Measurements from ENCODE around the gene VPREB3. TPM values are rescaled to one million over a fixed set of nuclear protein-coding genes. Genes with fewer than 3 reads are reported as not detected.

Gene VPREB3
- total and polyA plus RNA-seq, 2 of the 8 experiments (the other 6 are each of a cell fraction or from before 2014, with no cell fraction given): 0.52 to 4.6 TPM

GRCh38 chr22:23749841-23750301, 4.4 kb downstream of the VPREB3 start (continued):
- TF ChIP-seq, protein P1, sequence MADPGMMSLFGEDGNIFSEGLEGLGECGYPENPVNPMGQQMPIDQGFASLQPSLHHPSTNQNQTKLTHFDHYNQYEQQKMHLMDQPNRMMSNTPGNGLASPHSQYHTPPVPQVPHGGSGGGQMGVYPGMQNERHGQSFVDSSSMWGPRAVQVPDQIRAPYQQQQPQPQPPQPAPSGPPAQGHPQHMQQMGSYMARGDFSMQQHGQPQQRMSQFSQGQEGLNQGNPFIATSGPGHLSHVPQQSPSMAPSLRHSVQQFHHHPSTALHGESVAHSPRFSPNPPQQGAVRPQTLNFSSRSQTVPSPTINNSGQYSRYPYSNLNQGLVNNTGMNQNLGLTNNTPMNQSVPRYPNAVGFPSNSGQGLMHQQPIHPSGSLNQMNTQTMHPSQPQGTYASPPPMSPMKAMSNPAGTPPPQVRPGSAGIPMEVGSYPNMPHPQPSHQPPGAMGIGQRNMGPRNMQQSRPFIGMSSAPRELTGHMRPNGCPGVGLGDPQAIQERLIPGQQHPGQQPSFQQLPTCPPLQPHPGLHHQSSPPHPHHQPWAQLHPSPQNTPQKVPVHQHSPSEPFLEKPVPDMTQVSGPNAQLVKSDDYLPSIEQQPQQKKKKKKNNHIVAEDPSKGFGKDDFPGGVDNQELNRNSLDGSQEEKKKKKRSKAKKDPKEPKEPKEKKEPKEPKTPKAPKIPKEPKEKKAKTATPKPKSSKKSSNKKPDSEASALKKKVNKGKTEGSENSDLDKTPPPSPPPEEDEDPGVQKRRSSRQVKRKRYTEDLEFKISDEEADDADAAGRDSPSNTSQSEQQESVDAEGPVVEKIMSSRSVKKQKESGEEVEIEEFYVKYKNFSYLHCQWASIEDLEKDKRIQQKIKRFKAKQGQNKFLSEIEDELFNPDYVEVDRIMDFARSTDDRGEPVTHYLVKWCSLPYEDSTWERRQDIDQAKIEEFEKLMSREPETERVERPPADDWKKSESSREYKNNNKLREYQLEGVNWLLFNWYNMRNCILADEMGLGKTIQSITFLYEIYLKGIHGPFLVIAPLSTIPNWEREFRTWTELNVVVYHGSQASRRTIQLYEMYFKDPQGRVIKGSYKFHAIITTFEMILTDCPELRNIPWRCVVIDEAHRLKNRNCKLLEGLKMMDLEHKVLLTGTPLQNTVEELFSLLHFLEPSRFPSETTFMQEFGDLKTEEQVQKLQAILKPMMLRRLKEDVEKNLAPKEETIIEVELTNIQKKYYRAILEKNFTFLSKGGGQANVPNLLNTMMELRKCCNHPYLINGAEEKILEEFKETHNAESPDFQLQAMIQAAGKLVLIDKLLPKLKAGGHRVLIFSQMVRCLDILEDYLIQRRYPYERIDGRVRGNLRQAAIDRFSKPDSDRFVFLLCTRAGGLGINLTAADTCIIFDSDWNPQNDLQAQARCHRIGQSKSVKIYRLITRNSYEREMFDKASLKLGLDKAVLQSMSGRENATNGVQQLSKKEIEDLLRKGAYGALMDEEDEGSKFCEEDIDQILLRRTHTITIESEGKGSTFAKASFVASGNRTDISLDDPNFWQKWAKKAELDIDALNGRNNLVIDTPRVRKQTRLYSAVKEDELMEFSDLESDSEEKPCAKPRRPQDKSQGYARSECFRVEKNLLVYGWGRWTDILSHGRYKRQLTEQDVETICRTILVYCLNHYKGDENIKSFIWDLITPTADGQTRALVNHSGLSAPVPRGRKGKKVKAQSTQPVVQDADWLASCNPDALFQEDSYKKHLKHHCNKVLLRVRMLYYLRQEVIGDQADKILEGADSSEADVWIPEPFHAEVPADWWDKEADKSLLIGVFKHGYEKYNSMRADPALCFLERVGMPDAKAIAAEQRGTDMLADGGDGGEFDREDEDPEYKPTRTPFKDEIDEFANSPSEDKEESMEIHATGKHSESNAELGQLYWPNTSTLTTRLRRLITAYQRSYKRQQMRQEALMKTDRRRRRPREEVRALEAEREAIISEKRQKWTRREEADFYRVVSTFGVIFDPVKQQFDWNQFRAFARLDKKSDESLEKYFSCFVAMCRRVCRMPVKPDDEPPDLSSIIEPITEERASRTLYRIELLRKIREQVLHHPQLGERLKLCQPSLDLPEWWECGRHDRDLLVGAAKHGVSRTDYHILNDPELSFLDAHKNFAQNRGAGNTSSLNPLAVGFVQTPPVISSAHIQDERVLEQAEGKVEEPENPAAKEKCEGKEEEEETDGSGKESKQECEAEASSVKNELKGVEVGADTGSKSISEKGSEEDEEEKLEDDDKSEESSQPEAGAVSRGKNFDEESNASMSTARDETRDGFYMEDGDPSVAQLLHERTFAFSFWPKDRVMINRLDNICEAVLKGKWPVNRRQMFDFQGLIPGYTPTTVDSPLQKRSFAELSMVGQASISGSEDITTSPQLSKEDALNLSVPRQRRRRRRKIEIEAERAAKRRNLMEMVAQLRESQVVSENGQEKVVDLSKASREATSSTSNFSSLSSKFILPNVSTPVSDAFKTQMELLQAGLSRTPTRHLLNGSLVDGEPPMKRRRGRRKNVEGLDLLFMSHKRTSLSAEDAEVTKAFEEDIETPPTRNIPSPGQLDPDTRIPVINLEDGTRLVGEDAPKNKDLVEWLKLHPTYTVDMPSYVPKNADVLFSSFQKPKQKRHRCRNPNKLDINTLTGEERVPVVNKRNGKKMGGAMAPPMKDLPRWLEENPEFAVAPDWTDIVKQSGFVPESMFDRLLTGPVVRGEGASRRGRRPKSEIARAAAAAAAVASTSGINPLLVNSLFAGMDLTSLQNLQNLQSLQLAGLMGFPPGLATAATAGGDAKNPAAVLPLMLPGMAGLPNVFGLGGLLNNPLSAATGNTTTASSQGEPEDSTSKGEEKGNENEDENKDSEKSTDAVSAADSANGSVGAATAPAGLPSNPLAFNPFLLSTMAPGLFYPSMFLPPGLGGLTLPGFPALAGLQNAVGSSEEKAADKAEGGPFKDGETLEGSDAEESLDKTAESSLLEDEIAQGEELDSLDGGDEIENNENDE (IDR thresholded peaks at IDR 0.05; ENCODE audit: insufficient replicate concordance, low read length): no peak
- TF ChIP-seq, protein P2, sequence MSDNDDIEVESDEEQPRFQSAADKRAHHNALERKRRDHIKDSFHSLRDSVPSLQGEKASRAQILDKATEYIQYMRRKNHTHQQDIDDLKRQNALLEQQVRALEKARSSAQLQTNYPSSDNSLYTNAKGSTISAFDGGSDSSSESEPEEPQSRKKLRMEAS (IDR thresholded peaks at IDR 0.05): no peak
- TF ChIP-seq TBP (IDR thresholded peaks at IDR 0.05; ENCODE audit: low read depth, low read length) (no peak), JUND (IDR thresholded peaks at IDR 0.05; ENCODE audit: low read length) (no peak)
